ENCODE measurements around the gene CLTCL1.
"Not testable (repeated sequence)": the region's sequence is repeated elsewhere in the genome, so short reads cannot be mapped to it uniquely, and the experiment has no call there.

Gene CLTCL1

DNA sequence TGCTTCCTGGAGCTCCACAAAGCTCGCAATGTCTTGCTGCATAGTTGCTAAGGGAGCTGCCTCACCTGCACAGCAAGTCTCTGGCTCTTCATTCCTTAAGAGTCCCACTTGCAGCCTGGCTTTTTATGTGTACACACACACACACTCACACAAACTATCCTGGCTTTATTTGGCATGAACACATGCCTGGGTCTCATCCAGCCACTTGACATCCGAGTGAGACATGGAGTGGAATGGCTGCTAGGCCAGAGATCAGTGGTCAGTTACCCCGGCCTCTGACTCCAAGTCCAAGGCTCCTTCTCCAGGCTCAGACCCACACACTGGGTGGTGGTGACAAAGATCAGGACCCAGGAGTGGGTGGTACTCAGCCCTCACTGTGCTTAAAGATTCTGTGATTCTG, 37.9 kb upstream of the CLTCL1 start:
- TF ChIP-seq, protein P1, sequence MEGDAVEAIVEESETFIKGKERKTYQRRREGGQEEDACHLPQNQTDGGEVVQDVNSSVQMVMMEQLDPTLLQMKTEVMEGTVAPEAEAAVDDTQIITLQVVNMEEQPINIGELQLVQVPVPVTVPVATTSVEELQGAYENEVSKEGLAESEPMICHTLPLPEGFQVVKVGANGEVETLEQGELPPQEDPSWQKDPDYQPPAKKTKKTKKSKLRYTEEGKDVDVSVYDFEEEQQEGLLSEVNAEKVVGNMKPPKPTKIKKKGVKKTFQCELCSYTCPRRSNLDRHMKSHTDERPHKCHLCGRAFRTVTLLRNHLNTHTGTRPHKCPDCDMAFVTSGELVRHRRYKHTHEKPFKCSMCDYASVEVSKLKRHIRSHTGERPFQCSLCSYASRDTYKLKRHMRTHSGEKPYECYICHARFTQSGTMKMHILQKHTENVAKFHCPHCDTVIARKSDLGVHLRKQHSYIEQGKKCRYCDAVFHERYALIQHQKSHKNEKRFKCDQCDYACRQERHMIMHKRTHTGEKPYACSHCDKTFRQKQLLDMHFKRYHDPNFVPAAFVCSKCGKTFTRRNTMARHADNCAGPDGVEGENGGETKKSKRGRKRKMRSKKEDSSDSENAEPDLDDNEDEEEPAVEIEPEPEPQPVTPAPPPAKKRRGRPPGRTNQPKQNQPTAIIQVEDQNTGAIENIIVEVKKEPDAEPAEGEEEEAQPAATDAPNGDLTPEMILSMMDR (IDR thresholded peaks at IDR 0.05; ENCODE audit: borderline replicate concordance, control extremely low read depth, extremely low read depth, insufficient read depth, missing control alignments), result no peak
- in situ Hi-C loops (cut with MboI; ENCODE audit: low sequenced_read_pairs, unreplicated experiment), result no loop called here
- no peak for DNase-seq (ENCODE audit: low spot score)

DNA sequence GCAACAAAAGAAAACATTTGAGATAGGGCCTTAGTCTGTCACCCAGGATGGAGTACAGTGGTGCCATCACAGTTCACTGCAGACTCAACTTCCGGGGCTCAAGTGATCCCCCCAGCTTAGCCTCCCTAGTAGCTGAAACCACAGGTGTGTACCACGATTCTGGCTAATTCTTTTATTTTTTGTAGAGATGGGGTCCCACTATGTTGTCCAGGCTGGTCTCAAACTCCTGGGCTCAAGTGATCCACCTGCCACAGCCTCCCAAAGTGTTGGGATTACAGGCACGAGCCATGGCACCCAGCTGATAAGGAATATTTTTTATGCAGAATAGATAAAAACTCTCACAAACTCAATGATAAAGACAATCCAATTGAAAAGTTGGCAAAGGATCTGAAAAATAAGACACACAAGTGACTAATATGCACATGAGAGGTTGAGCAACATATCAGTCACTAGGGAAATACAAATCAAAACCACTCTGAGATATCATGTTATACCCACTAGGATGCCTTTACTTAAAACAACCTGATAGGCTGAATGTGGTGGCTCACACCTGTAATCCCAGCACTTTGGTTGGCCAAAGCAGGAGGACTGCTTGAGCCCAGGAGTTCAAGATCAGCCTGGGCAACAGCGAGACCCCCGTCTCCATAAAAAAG, 33.9 kb upstream of the CLTCL1 start:
- no peak for DNase-seq (ENCODE audit: low spot score)
- TF ChIP-seq, protein P1 (IDR thresholded peaks at IDR 0.05; ENCODE audit: borderline replicate concordance, control extremely low read depth, extremely low read depth, insufficient read depth, missing control alignments), result no peak
- in situ Hi-C loops (cut with MboI; ENCODE audit: low sequenced_read_pairs, unreplicated experiment), result no loop called here

DNA sequence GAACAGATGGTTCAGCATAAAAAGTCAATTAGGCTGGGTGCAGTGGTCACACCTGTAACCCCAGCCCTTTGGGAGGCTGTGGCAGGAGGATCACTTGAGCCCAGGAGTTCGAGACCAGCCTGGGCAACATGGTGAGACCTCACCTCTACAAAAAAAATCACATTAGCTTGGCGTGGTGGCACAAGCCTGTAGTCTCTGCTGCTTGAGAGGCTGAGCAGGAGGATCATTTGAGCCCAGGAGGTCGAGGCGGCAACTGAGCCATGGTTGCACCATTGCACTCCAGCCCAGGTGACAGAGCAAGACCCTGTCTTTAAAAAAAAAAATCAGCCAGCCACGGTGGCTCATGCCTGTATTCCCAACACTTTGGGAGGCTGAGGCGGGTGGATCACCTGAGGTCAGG, 31.9 kb upstream of the CLTCL1 start:
- DNase-seq (ENCODE audit: low spot score); in situ Hi-C loops (cut with MboI; ENCODE audit: low sequenced_read_pairs, unreplicated experiment): not testable (repeated sequence)

DNA sequence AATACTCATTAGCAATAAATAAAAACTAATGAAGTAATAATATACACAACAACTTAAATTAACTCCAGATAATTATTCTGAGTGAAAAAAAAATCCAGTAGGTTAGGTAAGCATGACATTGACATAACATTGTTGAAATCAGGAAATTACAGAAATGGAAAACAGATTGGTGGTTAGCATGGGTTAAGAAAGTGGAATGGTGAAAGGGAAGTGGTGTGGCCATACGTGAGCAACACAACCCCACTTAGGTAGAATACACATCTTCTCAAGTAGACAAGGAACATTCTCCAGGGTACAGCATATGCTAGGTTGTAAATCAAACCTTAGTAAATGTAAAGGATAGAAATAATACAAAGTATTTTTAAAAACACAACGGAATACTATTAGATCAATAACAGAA, 30.2 kb upstream of the CLTCL1 start:
- in situ Hi-C loops (cut with MboI; ENCODE audit: low sequenced_read_pairs, unreplicated experiment), result no loop called here
- TF ChIP-seq, protein P1 (IDR thresholded peaks at IDR 0.05; ENCODE audit: borderline replicate concordance, control extremely low read depth, extremely low read depth, insufficient read depth, missing control alignments), result no peak
- no peak for DNase-seq (ENCODE audit: low spot score)

DNA sequence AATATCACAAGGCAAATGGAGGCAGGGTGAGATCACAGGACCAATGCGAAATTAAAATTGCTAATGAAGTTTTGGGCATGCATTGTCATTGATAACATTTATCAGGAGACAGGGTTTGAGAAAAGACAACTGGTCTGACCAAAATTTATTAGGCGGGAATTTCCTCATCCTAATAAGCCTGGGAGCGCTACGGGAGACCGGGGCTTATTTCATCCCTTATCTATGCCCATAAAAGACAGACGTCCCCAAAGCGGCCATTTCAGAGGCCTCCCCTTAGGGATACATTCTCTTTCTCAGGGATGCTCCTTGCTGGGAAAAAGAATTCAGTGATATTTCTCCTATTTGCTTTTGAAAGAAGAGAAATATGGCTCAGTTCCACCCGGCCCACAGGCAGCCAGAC, 28.6 kb upstream of the CLTCL1 start:
- not testable (repeated sequence) for DNase-seq (ENCODE audit: low spot score)

DNA sequence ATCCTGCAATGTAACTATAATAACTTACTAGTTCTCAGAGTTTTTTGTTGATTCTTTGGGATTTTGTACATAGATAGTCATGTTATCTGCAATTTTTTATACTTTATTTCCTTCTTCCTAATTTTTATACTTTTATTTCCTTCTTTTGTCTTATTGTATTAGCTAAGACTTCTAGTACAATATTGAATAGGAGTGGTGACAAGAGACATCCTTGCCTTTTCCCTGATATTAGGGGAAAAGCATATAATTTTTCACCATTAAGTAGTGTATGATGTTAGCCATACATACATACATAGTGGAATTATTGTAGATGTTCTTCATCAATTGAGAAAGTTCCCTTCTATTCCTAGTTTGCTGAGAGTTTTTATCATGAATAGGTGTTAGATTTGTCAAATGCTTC, 27.8 kb upstream of the CLTCL1 start:
- no peak for DNase-seq (ENCODE audit: low spot score)
- in situ Hi-C loops (cut with MboI; ENCODE audit: low sequenced_read_pairs, unreplicated experiment), result no loop called here
- TF ChIP-seq, protein P1 (IDR thresholded peaks at IDR 0.05; ENCODE audit: borderline replicate concordance, control extremely low read depth, extremely low read depth, insufficient read depth, missing control alignments), result no peak

More for the DNA sequence above, 28.6 kb upstream of the CLTCL1 start:
- in situ Hi-C loops (cut with MboI; ENCODE audit: low sequenced_read_pairs, unreplicated experiment), result not testable (repeated sequence)

DNA sequence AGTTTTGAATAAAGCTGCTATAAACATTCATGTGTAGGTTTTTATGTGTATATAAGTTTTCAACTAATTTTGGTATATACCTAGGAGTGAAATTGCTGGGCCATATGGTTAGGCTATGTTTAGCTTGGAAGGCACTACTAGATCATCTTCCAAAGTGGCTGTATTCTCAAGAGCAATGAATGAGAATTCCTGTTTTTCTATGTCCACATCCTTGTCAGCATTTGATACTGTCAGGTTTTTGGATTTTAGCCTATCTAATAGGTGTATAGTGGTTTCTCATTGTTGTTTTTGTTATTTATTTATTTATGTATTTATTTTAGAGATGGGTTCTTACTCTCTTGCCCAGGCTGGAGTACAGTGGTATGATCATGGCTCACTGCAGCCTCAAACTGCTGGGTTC, 26.3 kb upstream of the CLTCL1 start:
- TF ChIP-seq, protein P1 (IDR thresholded peaks at IDR 0.05; ENCODE audit: borderline replicate concordance, control extremely low read depth, extremely low read depth, insufficient read depth, missing control alignments), result no peak
- in situ Hi-C loops (cut with MboI; ENCODE audit: low sequenced_read_pairs, unreplicated experiment), result no loop called here
- DNase-seq (ENCODE audit: low spot score), result no peak

DNA sequence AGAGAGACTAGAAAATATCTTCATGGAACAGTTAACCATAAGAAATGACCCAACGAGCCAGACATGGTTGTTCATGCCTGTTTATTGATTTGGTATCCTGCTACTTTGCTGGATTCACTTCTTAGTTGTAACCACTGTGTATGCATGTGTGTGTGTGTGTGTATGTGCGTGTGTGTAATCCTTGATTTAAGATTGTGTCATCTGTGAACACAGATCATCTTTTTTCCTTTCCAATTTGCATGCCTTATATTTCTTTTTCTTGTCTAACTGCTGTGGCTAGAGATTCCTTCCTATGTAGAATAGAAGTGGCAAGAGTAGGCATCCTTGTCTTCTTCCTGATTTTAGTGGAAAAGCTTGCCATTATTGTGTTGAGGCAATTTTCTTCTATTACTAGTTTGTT, 16.4 kb upstream of the CLTCL1 start:
- no peak for DNase-seq (ENCODE audit: low spot score)
- TF ChIP-seq, protein P1 (IDR thresholded peaks at IDR 0.05; ENCODE audit: borderline replicate concordance, control extremely low read depth, extremely low read depth, insufficient read depth, missing control alignments), result no peak
- in situ Hi-C loops (cut with MboI; ENCODE audit: low sequenced_read_pairs, unreplicated experiment), result no loop called here

DNA sequence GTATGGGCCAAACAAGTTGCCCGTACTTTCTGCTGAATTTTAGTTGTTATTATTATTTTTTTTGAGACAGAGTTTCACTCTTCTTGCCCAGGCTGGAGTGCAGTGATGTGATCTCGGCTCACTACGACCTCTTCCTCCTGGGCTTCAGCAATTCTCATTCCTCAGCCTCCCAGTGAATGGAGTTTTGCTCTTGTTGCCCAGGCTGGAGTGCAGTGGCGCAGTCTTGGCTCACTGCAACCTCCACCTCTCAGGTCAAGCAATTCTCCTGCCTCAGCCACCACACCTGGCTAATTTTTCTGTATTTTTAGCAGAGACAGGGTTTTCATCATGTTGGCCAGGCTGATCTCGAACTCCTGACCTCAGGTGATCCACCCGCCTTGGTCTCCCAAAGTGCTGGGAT, 15.0 kb upstream of the CLTCL1 start:
- in situ Hi-C loops (cut with MboI; ENCODE audit: low sequenced_read_pairs, unreplicated experiment); DNase-seq (ENCODE audit: low spot score): not testable (repeated sequence)

Measured in GM13976 (cell line).